Smooth muscle cell (in vitro differentiated cells): ENCODE measurements around the gene COL5A3. TPM values are rescaled to one million over a fixed set of nuclear protein-coding genes. Genes with fewer than 3 reads are reported as not detected.
"Not testable (repeated sequence)": the region's sequence is repeated elsewhere in the genome, so short reads cannot be mapped to it uniquely, and the experiment has no call there.

Experiments
- DNase-seq: peaks from one replicate; lab custom pipeline; 2025; ENCODE audit not compliant: unreplicated experiment; lab: John Stamatoyannopoulos, UW
- H2AFZ ChIP-seq: fragments of 200-600 bp; sonication (generic); 2 replicates; pipeline ENCODE4 v1.6.0; 2016; ENCODE audit warnings: antibody characterized with exemption, low read depth, mild to moderate bottlenecking
- H3F3A ChIP-seq: fragments of 200-600 bp; sonication (generic); 2 replicates; pipeline ENCODE4 v1.6.0; 2017; ENCODE audit warnings: antibody characterized with exemption, low read depth
- H3K27ac ChIP-seq: fragments of 200-600 bp; sonication (generic); 2 replicates; pipeline ENCODE4 v1.5.1; 2016; ENCODE audit warnings: low read depth, mild to moderate bottlenecking
- H3K27me3 ChIP-seq: fragments of 200-600 bp; sonication (generic); 2 replicates; pipeline ENCODE4 v1.6.1; 2016; ENCODE audit warnings: low read depth, mild to moderate bottlenecking
- H3K36me3 ChIP-seq: fragments of 200-600 bp; sonication (generic); 2 replicates; pipeline ENCODE4 v1.5.1; 2016; ENCODE audit warnings: low read depth
- H3K4me1 ChIP-seq: fragments of 200-600 bp; sonication (generic); 2 replicates; pipeline ENCODE4 v1.5.1; 2016; ENCODE audit warnings: low read depth
- H3K4me2 ChIP-seq: fragments of 200-600 bp; sonication (generic); 2 replicates; pipeline ENCODE4 v1.6.0; 2016; ENCODE audit warnings: mild to moderate bottlenecking
- H3K4me3 ChIP-seq: fragments of 200-600 bp; sonication (generic); 2 replicates; pipeline ENCODE4 v1.5.1; 2016; ENCODE audit warnings: mild to moderate bottlenecking
- H3K79me2 ChIP-seq: fragments of 200-600 bp; sonication (generic); 2 replicates; pipeline ENCODE4 v1.6.0; 2016; ENCODE audit warnings: low read depth, mild to moderate bottlenecking
- H3K9ac ChIP-seq: fragments of 200-600 bp; sonication (generic); 2 replicates; pipeline ENCODE4 v1.6.0; 2016; ENCODE audit warnings: low read depth
- H3K9me3 ChIP-seq: fragments of 200-600 bp; sonication (generic); replicated peaks from 2 replicates; pipeline ENCODE4 v1.5.1; 2016; ENCODE audit warnings: low read depth
- H4K20me1 ChIP-seq: fragments of 200-600 bp; sonication (generic); 2 replicates; pipeline ENCODE4 v1.6.0; 2016; ENCODE audit warnings: low read depth
- CTCF ChIP-seq: fragments of 200-600 bp; sonication (generic); IDR thresholded peaks from 2 replicates; pipeline ENCODE4 v1.5.1; 2017; ENCODE audit warnings: borderline replicate concordance, mild to moderate bottlenecking, antibody characterized with exemption; ENCODE audit not compliant: insufficient read depth, poor library complexity, severe bottlenecking
- WGBS: methylation state at CpG from one replicate; pipeline ENCODE4 v1.1.7; 2016; ENCODE audit warnings: low lambda C conversion rate; 5-methylcytosine and 5-hydroxymethylcytosine counted together
- polyA plus RNA-seq: library from polyadenylated mRNA; unstranded; fragments of >200 nt; fragmentation: Nextera tagmentation; extraction: Ambion mirVana; gene quantifications from 2 replicates; pipeline ENCODE4 v1.2.1, GENCODE V29; 2016
- total RNA-seq: library from RNA; depleted of rRNA; stranded (reverse); fragments of >200 nt; gene quantifications from 2 replicates; pipeline ENCODE4 v1.2.3, GENCODE V29; 2014

The COL5A3 gene
- total and polyA plus RNA-seq, 2 experiments from 2014 or later = 12.8 to 14.4 TPM

DNA sequence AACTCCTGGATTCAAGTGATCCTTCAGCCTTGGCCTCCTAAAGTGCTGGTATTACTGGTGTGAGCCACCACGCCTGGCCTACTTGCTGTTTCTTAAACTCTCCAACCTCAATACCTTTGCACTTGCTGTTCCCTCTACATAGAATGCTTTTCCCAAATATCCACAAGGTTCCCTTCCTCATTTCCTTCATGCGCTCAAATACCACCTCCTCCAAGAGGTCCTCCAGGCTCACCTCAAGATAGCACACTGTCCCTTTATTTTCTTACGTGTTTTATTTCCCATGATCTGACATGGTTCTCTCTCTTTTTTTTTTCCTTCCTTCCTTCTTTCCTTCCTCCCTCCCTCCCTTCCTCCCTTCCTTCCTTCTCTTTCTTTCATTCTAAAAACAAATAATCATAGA lies 16.4 kb upstream of the COL5A3 start:
- Histone ChIP-seq H2AFZ (no peak overlapping the region), H3K36me3 (no peaks in the 10 kb centered on the region), H3K9ac (no peak overlapping the region), H4K20me1 (no peaks in the 10 kb centered on the region), H3K79me2 (no peaks in the 10 kb centered on the region), H3K4me1 (no peaks in the 10 kb centered on the region), H3K4me2 (no peak overlapping the region), H3K27me3 (peaks cover 5% of the 10 kb centered on the region), H3K27ac (no peak overlapping the region), H3F3A (no peaks in the 10 kb centered on the region), H3K4me3 (no peak overlapping the region), H3K9me3 (no peaks in the 10 kb centered on the region)
- WGBS = 93% methylated on average over 3 of the region's 3 CpGs
- DNase-seq = no peak
- no peak for TF ChIP-seq CTCF

GRCh38 chr19:10023096-10023495 lies 12.8 kb upstream of the COL5A3 start:
- H2AFZ ChIP-seq, H3K4me3 ChIP-seq, H3K4me2 ChIP-seq, H3K9ac ChIP-seq, H3K79me2 ChIP-seq, H3K27me3 ChIP-seq, H3K36me3 ChIP-seq, H3K9me3 ChIP-seq, H4K20me1 ChIP-seq, DNase-seq, H3K27ac ChIP-seq, H3K4me1 ChIP-seq, H3F3A ChIP-seq: not testable (repeated sequence)
- WGBS = 93% methylated on average over 5 of the region's 5 CpGs

- Histone ChIP-seq H2AFZ (no peak overlapping the region), H3F3A (no peaks in the 10 kb centered on the region), H3K9ac (no peak overlapping the region), H3K27me3 (no peaks in the 10 kb centered on the region), H3K4me3 (no peak overlapping the region), H3K36me3 (no peaks in the 10 kb centered on the region), H4K20me1 (no peaks in the 10 kb centered on the region), H3K4me2 (no peak overlapping the region), H3K4me1 (no peaks in the 10 kb centered on the region), H3K27ac (no peak overlapping the region), H3K9me3 (no peaks in the 10 kb centered on the region), H3K79me2 (no peaks in the 10 kb centered on the region)
- no peak for DNase-seq
- no peak for TF ChIP-seq CTCF
- 64% methylated on average over 2 of the region's 2 CpGs for WGBS
These were observed 11.6 kb upstream of the COL5A3 start for GRCh38 chr19:10021863-10022262.

DNA sequence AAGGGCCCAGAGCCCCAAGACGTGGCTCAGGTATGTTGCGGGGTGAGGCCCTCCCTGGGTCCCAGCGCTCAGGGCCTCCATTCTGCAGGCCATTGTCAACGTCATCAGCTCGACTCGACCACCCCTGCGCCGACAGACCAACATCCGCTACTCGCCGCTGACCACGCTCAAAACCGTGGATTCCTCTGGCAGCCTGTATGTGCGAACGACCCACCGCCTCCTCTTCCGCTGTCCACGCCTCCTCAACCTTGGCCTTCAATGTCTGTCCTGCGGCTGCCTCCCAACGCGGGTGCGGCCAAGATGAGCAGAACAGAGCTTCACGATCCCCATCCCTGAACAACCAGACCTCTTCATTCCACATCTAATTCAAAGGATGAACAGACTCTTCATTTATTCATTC lies 11.1 kb upstream of the COL5A3 start:
- Histone ChIP-seq H3F3A (no peaks in the 10 kb centered on the region), H2AFZ (no peak overlapping the region), H3K36me3 (no peaks in the 10 kb centered on the region), H3K9me3 (no peaks in the 10 kb centered on the region), H3K79me2 (no peaks in the 10 kb centered on the region), H4K20me1 (no peaks in the 10 kb centered on the region), H3K27me3 (no peaks in the 10 kb centered on the region), H3K9ac (no peak overlapping the region), H3K27ac (no peak overlapping the region), H3K4me3 (no peak overlapping the region), H3K4me2 (no peak overlapping the region), H3K4me1 (no peaks in the 10 kb centered on the region)
- no peak for TF ChIP-seq CTCF
- DNase-seq = no peak
- 91% methylated on average over 23 of the region's 23 CpGs for WGBS
